ENCODE data around the gene VTA1. TPM values are rescaled to one million over a fixed set of nuclear protein-coding genes. Genes with fewer than 3 reads are reported as not detected.

Gene VTA1
- total RNA-seq, 4 donors from 2014 or later = 40.9 to 54.5 (median 49.5) TPM

DNA sequence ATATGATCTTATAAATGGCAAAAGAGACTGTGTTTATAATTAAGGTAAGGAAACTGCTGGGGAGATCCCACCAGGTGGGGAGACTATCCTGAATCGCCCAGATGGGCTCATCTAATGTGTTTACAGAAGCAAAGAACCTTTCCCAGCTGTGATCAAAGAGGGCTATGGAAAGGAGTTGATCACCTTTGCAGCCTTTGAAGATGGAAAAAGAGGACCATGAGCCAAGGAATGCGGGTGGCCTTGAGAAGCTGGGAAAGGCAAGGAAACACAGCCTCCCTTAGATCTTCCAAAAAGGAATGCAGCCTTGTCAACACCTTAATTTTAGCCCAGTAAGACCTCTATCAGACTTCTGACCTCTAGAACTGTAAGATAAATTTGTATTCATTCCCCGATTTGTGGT lies 88.2 kb downstream of the VTA1 start:
- H3K4me3 ChIP-seq (ENCODE audit: low read depth, poor library complexity, severe bottlenecking) = no peak overlapping the region
- no peak for DNase-seq (ENCODE audit: low spot score in 2 of 2)
- TF ChIP-seq CTCF (IDR thresholded peaks at IDR 0.05) = no peak
- no peak for TF ChIP-seq POLR2A (IDR thresholded peaks at IDR 0.05)
- intact Hi-C loops (cut with DNase I; ENCODE audit: low total_unique reads) = no loop called here
- 44 to 47% methylated on average over 3 of the region's 3 CpGs for WGBS, 2 donors

DNA sequence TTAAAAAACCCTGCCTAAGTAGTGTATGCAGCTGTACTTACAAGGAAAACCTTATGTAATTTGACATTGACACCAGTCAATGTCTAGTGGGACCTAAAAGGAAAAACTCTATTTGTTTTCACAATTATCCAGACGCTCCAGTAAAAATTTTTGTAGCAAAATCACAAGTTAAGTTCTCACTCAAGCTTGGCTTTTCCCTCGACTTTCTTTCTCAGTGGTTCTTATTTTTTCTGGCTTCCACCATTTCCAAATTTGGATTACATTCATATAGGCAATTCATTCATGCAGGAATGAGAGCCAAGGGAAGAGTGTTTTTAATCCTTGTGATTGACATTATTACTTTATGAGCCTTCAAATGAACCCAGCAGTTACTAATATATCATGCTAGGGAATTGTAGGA lies 88.7 kb downstream of the VTA1 start:
- WGBS, 2 donors = 59 to 70% methylated on average over 2 of the region's 2 CpGs
- H3K4me3 ChIP-seq (ENCODE audit: low read depth, poor library complexity, severe bottlenecking) = no peak overlapping the region
- intact Hi-C loops (cut with DNase I; ENCODE audit: low total_unique reads) = no loop called here
- TF ChIP-seq POLR2A (IDR thresholded peaks at IDR 0.05) = no peak
- no peak for TF ChIP-seq CTCF (IDR thresholded peaks at IDR 0.05)
- no peak for DNase-seq (ENCODE audit: low spot score in 2 of 2)

DNA sequence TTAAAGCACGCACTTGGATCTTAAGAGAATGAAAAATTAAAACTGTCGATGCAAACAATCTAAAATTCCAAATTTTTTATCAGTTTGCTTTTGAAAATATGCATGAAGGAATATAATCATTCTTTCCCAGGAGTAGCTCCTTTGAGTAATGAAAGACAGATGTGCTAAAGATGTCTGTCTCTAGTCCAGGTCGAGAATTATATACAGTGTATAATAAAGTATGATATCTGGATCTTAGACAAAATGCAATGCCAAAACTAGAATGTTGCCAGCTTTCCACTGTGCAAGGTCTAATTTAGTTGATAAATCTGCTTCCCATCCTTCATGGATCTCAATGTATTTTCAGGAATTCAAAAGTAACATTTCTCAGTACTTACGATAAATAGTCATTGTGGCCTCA lies 89.6 kb downstream of the VTA1 start:
- intact Hi-C loops (cut with DNase I; ENCODE audit: low total_unique reads) = no loop called here
- TF ChIP-seq POLR2A (IDR thresholded peaks at IDR 0.05) (no peak), CTCF (IDR thresholded peaks at IDR 0.05) (no peak)
- DNase-seq (ENCODE audit: low spot score in 2 of 2) = no peak
- no peak overlapping the region for H3K4me3 ChIP-seq (ENCODE audit: low read depth, poor library complexity, severe bottlenecking)
- WGBS, 2 donors = 64% methylated on average over 4 of the region's 4 CpGs

DNA sequence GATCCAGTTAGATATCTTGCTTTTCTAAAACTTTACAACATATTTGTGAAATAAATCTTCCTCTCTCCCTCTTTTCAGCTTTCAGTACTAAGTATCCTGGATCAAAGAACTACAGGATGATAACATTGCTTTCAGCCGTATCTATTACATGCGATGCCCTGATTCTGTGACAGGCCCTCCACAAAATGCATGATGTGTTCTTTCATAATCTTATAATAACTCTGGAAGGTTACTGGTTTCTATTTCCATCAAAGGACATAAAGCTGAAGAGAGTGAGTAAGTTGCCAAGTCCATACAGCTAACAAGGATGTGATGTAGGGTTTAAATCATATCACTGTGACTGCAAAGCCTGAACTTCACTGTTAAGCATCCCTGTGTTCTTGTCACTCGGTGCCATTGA lies 91.8 kb downstream of the VTA1 start:
- WGBS, 2 donors = 73 to 88% methylated on average over 3 of the region's 3 CpGs
- TF ChIP-seq POLR2A (IDR thresholded peaks at IDR 0.05) (no peak), CTCF (IDR thresholded peaks at IDR 0.05) (no peak)
- DNase-seq (ENCODE audit: low spot score in 2 of 2) = no peak
- intact Hi-C loops (cut with DNase I; ENCODE audit: low total_unique reads) = no loop called here
- no peak overlapping the region for H3K4me3 ChIP-seq (ENCODE audit: low read depth, poor library complexity, severe bottlenecking)

DNA sequence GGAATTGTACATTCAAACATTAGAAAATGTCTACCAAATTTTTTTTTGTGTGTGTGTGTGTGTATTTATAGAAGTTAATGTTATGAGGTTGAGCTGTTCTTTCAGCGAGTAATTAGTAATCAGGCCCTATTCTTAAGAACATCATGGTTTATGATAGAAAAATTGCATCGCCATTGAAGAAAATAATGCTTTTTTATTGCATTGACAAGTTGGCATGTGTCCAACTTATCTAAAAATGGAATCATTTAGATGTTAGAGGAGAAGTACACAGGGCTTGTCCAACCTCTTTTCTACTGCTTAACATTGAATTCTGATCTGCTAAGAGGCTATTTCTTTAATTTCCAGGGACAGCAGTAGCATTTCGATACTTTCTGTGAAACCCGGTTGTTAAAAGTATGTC lies 93.1 kb downstream of the VTA1 start:
- TF ChIP-seq CTCF (IDR thresholded peaks at IDR 0.05) = no peak
- no peak for TF ChIP-seq POLR2A (IDR thresholded peaks at IDR 0.05)
- no peak overlapping the region for H3K4me3 ChIP-seq (ENCODE audit: low read depth, poor library complexity, severe bottlenecking)
- WGBS, 2 donors = 89 to 92% methylated on average over 4 of the region's 4 CpGs
- no peak for DNase-seq (ENCODE audit: low spot score in 2 of 2)
- intact Hi-C loops (cut with DNase I; ENCODE audit: low total_unique reads) = no loop called here

- H3K4me3 ChIP-seq (ENCODE audit: low read depth, poor library complexity, severe bottlenecking) = no peak overlapping the region
- no peak for DNase-seq (ENCODE audit: low spot score in 2 of 2)
- intact Hi-C loops (cut with DNase I; ENCODE audit: low total_unique reads) = no loop called here
- TF ChIP-seq POLR2A (IDR thresholded peaks at IDR 0.05) = no peak
Measured at GRCh38 chr6:142241061-142241460, 94.0 kb downstream of the VTA1 start.

All from lower leg skin (tissue), 4 donors.